ENCODE data around the gene CBY2.

- TF ChIP-seq, protein P1, sequence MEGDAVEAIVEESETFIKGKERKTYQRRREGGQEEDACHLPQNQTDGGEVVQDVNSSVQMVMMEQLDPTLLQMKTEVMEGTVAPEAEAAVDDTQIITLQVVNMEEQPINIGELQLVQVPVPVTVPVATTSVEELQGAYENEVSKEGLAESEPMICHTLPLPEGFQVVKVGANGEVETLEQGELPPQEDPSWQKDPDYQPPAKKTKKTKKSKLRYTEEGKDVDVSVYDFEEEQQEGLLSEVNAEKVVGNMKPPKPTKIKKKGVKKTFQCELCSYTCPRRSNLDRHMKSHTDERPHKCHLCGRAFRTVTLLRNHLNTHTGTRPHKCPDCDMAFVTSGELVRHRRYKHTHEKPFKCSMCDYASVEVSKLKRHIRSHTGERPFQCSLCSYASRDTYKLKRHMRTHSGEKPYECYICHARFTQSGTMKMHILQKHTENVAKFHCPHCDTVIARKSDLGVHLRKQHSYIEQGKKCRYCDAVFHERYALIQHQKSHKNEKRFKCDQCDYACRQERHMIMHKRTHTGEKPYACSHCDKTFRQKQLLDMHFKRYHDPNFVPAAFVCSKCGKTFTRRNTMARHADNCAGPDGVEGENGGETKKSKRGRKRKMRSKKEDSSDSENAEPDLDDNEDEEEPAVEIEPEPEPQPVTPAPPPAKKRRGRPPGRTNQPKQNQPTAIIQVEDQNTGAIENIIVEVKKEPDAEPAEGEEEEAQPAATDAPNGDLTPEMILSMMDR (IDR thresholded peaks at IDR 0.05), result no peak
- TF ChIP-seq POLR2A (IDR thresholded peaks at IDR 0.05), result no peak
- TF ChIP-seq POLR2AphosphoS5 (IDR thresholded peaks at IDR 0.05), result no peak
Observed at GRCh38 chr13:45723798-45724197, 21.7 kb downstream of the CBY2 start.
